Spleen (tissue), 11 donors: ENCODE data around the gene IQSEC1. TPM values are rescaled to one million over a fixed set of nuclear protein-coding genes. Genes with fewer than 3 reads are reported as not detected.

ENCODE experiments used
- DNase-seq: peaks from one replicate; pipeline ENCODE4 v3.0.0-alpha.2; 2020
- H3K27ac ChIP-seq, 8 donors: fragments of 200-600 bp; sonication (generic) in 7 of 8; 1 replicate in 4 of 8; 2 replicates in 4 of 8; pipeline versions ENCODE4 v1.5.0 to v1.8.0; 2016 to 2021; ENCODE audit warnings: inconsistent platforms in 4 of 8, mild to moderate bottlenecking in 4 of 8, moderate library complexity in 1 of 8
- H3K27me3 ChIP-seq, 7 donors: fragments of 200-600 bp; sonication (generic) in 6 of 7; replicated peaks in 1 of 7; 1 replicate in 4 of 7; 2 replicates in 3 of 7; pipeline versions ENCODE4 v1.5.0 to v1.8.0; 2016 to 2021; ENCODE audit warnings: inconsistent platforms in 3 of 7, mild to moderate bottlenecking in 1 of 7
- H3K36me3 ChIP-seq, 6 donors: fragments of 200-600 bp; sonication (generic) in 5 of 6; 1 replicate in 4 of 6; 2 replicates in 2 of 6; pipeline versions ENCODE4 v1.5.0 to v1.8.0; 2016 to 2021; ENCODE audit warnings: inconsistent platforms in 2 of 6
- H3K4me1 ChIP-seq, 6 donors: fragments of 200-600 bp; sonication (generic) in 5 of 6; 1 replicate in 3 of 6; 2 replicates in 3 of 6; pipeline versions ENCODE4 v1.5.0 to v1.8.0; 2016 to 2021; ENCODE audit warnings: inconsistent platforms in 3 of 6
- H3K4me3 ChIP-seq, 8 donors: fragments of 200-600 bp; sonication (generic) in 7 of 8; 1 replicate in 4 of 8; 2 replicates in 4 of 8; pipeline versions ENCODE4 v1.5.0 to v1.8.0; 2016 to 2021; ENCODE audit warnings: inconsistent platforms in 4 of 8, mild to moderate bottlenecking in 4 of 8, moderate library complexity in 2 of 8
- H3K9me3 ChIP-seq, 8 donors: fragments of 200-600 bp; sonication (generic) in 7 of 8; 1 replicate in 4 of 8; 2 replicates in 4 of 8; pipeline versions ENCODE4 v1.5.0 to v1.8.0; 2016 to 2021; ENCODE audit warnings: inconsistent platforms in 4 of 8
- CTCF ChIP-seq, 11 experiments: fragments of 200-600 bp in 7 of 11; fragments of 450-650 bp in 4 of 11; sonication (generic) in 4 of 11; IDR thresholded peaks in 8 of 11; conservative IDR thresholded peaks in 3 of 11; 1 replicate in 7 of 11; 2 replicates in 4 of 11; pipeline versions ENCODE4 v1.4.0 to v1.8.0; 2016 to 2021; ENCODE audit warnings: antibody characterized with exemption in 11 of 11, inconsistent platforms in 4 of 11, mild to moderate bottlenecking in 1 of 11
- POLR2A ChIP-seq, 3 donors: fragments of 450-650 bp; IDR thresholded peaks; one replicate each; pipeline ENCODE4 v1.5.1; 2017; ENCODE audit warnings: antibody characterized with exemption in 3 of 3, mild to moderate bottlenecking in 1 of 3
- POLR2AphosphoS5 ChIP-seq, 3 donors: sonication (generic); formaldehyde crosslinking; IDR thresholded peaks; one replicate each; pipeline ENCODE4 v1.5.1; 2017; ENCODE audit warnings: antibody characterized with exemption in 3 of 3
- WGBS, 5 donors: extraction: QIAGEN DNeasy Blood & Tissue Kit in 3 of 5; methylation state at CpG; one replicate each; pipeline versions ENCODE4 v1.1.5 to v1.1.7; 2013 to 2018; 5-methylcytosine and 5-hydroxymethylcytosine counted together
- intact Hi-C: fragments of 100-400 bp; cut with DNase I; formaldehyde crosslinking; loops from one replicate; pipeline ENCODE4 v1.15.0; 2023; ENCODE audit warnings: low total_unique reads
- polyA plus RNA-seq, 3 donors: library from polyadenylated mRNA; stranded (reverse); fragments of 200-250 nt; gene quantifications; one replicate each; pipeline ENCODE4 v1.2.1, GENCODE V29; 2013
- total RNA-seq, 7 donors: library from RNA; depleted of rRNA in 3 of 7; stranded (reverse); fragments of >200 nt in 3 of 7; fragmentation: NEBNext Ultra II Directional in 4 of 7; extraction: Animal tissue kit (Norgen Biotek cat#: 25700) in 4 of 7; gene quantifications; one replicate each; pipeline versions ENCODE4 v1.1.0 to v1.2.1, GENCODE V29; 2016 to 2021
- donor health status: healthy with polysubstance abuse.
- donor health status: DM: no; HTN: no; CAD: no; lungs with moderate emphysema.
- donor health status: DM: no; HTN: no; CAD: no.
- donor health status: Bipolar disorder and iron deficiency.
- donor health status: healthy.
- donor health status: DM: no; HTN: no; CAD: no.
- donor health status: DM: yes; HTN: yes; CAD: no.

The IQSEC1 gene
- total and polyA plus RNA-seq, 10 donors, result 23.0 to 170 (median 116) TPM

GRCh38 chr3:12938258-12938711 lies 134.9 kb downstream of the IQSEC1 start:
- no peak overlapping the region for H3K4me3 ChIP-seq
- no peaks in the 10 kb centered on the region for H3K9me3 ChIP-seq
- intact Hi-C loops, result no loop called here
- no peak for DNase-seq
- no peaks in the 10 kb centered on the region for H3K27me3 ChIP-seq
- 68 to 88% (median 80%) methylated on average over 10 of the region's 10 CpGs for WGBS, 5 donors
- H3K27ac ChIP-seq, result peak overlapping the region in 6 of 8 donors; percentile 26 to 58 (median 46)
- peaks cover 0 to 100% (median 89%) of the 10 kb centered on the region in 6 donors for H3K36me3 ChIP-seq
- TF ChIP-seq CTCF (IDR thresholded peaks at IDR 0.05 in 8 of 11, conservative IDR thresholded peaks at IDR 0.05 in 3 of 11), result no peak
- TF ChIP-seq POLR2A (IDR thresholded peaks at IDR 0.05), result no peak
- TF ChIP-seq POLR2AphosphoS5 (IDR thresholded peaks at IDR 0.05), result peak in 1 of 3 donors; percentile 54
- peaks cover 0 to 81% (median 41%) of the 10 kb centered on the region in 6 donors for H3K4me1 ChIP-seq

DNA sequence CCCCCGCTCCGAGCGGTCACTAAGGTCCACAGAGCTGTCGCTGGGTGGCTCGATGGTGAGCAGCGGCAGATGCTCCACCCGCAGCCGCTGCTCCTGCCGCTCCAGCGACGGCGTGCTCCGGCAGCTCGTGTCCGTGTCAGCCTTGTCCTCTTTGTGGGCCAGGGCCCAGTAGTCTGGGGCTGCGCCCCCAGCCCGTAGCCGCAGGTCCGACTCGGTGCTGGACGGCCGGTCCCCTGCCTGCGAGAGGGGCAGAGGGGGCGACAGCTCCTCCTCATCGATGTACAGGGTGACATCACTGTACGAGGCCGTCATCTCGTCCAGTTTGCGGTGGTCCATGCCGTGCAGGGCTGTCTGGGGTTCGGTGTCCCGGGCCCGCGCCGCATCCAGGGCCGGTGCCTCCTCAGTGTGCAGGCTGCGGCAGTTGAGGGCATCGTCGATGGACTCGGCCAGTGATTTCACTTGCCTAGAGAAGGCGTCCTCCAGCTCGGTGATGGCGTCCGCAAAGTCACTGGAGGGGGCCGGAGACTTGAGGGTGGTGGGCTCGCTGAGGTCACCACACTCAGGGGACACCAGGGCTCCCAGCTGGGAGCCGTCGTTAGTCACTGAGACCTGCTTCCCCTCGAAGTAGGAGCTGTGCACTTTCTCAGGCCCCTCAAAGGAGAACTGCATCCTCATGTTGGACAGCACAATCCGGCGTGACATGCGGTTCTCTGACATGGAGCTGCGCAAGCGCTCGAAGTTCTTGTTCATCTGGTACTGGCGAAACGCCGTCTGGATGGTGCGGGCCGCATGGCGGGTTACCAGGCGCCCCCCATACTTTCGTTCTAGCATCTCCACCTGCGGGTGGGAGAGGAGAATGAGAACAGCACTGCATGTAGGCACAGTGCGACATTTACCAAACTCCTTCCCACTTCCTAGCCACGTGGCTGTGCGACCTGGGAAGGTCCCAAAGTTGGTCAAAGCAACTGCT lies 137.1 kb downstream of the IQSEC1 start:
- no peaks in the 10 kb centered on the region for H3K27me3 ChIP-seq
- no peak overlapping the region for H3K4me3 ChIP-seq
- WGBS, 5 donors, result 95 to 97% (median 96%) methylated on average over 56 to 67 of the region's 67 CpGs
- peaks cover 7 to 81% (median 50%) of the 10 kb centered on the region in 6 donors for H3K4me1 ChIP-seq
- intact Hi-C loops, result no loop called here
- no peak for TF ChIP-seq CTCF (IDR thresholded peaks at IDR 0.05 in 8 of 11, conservative IDR thresholded peaks at IDR 0.05 in 3 of 11)
- TF ChIP-seq POLR2A (IDR thresholded peaks at IDR 0.05), result no peak
- peak in 2 of 3 donors; percentile 24 to 70 for TF ChIP-seq POLR2AphosphoS5 (IDR thresholded peaks at IDR 0.05)
- H3K27ac ChIP-seq, result no peak overlapping the region
- no peaks in the 10 kb centered on the region for H3K9me3 ChIP-seq
- no peak for DNase-seq
- peaks cover 0 to 100% (median 96%) of the 10 kb centered on the region in 6 donors for H3K36me3 ChIP-seq

DNA sequence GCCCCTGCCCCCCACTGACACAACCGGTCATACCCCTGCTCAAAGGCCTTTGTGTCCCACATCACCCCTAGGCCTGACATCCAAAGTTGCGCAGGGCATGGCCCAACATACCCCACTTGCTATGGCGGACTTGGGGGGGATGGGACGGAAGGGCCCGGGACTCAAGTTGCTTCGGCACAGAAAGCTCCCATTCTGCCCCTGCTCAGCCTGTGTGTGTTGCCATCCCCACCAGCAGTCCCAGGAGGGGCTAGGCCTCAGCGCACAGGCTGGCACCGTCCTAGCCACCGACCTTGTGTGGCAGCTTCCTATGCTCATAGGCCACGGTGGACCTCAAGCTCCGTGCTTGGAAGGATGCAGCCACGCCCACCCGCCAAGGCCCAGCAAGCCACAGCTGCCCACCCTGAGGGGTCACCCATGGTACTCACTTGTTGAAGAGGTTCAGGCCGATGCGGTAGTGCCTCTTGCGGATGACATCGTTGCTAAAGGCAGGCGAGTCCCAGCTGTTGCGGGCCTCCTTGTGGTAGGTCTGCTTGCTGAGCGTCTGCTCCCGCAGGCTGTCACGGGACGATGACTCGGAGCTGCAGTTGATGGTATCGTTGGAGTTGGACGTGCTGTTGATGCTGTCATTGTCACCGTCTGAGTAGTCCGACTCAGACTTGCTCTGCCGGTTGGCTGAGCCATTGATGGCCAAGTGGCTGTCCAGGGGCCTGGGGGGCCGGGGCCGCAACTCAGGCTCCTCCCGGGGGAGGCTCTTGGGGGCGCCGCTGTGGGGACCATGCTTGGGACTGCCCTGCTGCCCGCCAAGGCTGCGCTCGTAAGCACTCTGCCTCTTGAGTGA lies 138.0 kb downstream of the IQSEC1 start:
- H3K9me3 ChIP-seq, result no peaks in the 10 kb centered on the region
- intact Hi-C loops, result no loop called here
- peak overlapping the region in 2 of 8 donors; percentile 36 to 42 for H3K27ac ChIP-seq
- H3K4me1 ChIP-seq, result peaks cover 7 to 81% (median 49%) of the 10 kb centered on the region in 6 donors
- TF ChIP-seq POLR2AphosphoS5 (IDR thresholded peaks at IDR 0.05), result peak in 1 of 3 donors; percentile 55
- no peak for TF ChIP-seq CTCF (IDR thresholded peaks at IDR 0.05 in 8 of 11, conservative IDR thresholded peaks at IDR 0.05 in 3 of 11)
- no peaks in the 10 kb centered on the region for H3K27me3 ChIP-seq
- H3K4me3 ChIP-seq, result no peak overlapping the region
- 84 to 94% (median 92%) methylated on average over 26 to 37 of the region's 37 CpGs for WGBS, 5 donors
- H3K36me3 ChIP-seq, result peaks cover 0 to 100% (median 92%) of the 10 kb centered on the region in 6 donors
- no peak for DNase-seq
